ENCODE measurements around the gene TNS1. TPM values are rescaled to one million over a fixed set of nuclear protein-coding genes. Genes with fewer than 3 reads are reported as not detected.

Gene TNS1
- total RNA-seq, 1 experiment from 2014 or later = 3.4 TPM

DNA sequence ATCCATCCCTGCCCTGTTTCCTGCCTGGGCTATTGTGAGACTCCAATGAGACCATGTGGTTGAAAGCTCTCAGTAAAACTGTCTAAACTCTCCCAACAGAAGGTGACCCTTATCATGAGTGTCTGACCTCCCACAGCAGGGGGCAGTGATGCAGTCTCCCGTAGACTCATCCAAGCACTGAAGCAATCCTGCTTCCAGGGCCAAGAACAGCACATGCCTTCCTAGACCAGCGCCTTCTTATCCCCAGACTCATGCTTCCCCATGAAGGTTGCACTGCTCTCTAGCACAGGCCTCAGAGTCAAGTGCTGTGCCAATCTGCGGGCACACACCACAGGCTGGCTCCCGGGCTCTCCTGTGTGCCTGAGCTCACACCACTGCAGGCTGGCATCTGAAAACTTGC is 112.3 kb downstream of the TNS1 start:
- no peak overlapping the region for H2BK20ac ChIP-seq (ENCODE audit: low read depth, low read length, poor library complexity, severe bottlenecking)
- WGBS (ENCODE audit: extremely low coverage, insufficient read length, low lambda C conversion rate) = no CpG with 5 or more reads among the region's 4 CpGs
- Mint-ChIP-seq H3K9me3 (no peaks in the 10 kb centered on the region), H3K4me1 (no peaks in the 10 kb centered on the region), H3K27ac (no peak overlapping the region), H3K27me3 (ENCODE audit: low read depth) (no peaks in the 10 kb centered on the region), H3K4me3 (no peak overlapping the region), H3K36me3 (ENCODE audit: insufficient read depth in 1 of 3, low read depth in 3 of 3) (no peaks in the 10 kb centered on the region)
- no peak overlapping the region for H4K91ac ChIP-seq (ENCODE audit: insufficient read length, low read depth, low read length)
- H3K4me1 ChIP-seq (ENCODE audit: insufficient read depth, low read length) = no peaks in the 10 kb centered on the region
- no peak overlapping the region for H3K4me2 ChIP-seq (ENCODE audit: insufficient read depth, insufficient read length, low read length)
- H2BK5ac ChIP-seq (ENCODE audit: insufficient read length, low read length) = no peak overlapping the region
- H2BK15ac ChIP-seq (ENCODE audit: low read depth, low read length) = no peak overlapping the region
- no peak overlapping the region for H3K9ac ChIP-seq (ENCODE audit: extremely low read depth, insufficient read length, low read length)
- no peak overlapping the region for H2AFZ ChIP-seq (ENCODE audit: low read length)
- no peaks in the 10 kb centered on the region for H3K27me3 ChIP-seq (ENCODE audit: insufficient read depth, low read length)
- no peaks in the 10 kb centered on the region for H3K79me2 ChIP-seq (ENCODE audit: insufficient read depth, low read length)
- H3K9me3 ChIP-seq (ENCODE audit: control insufficient read depth, low read depth, low read length) = no peaks in the 10 kb centered on the region
- no peaks in the 10 kb centered on the region for H4K20me1 ChIP-seq (ENCODE audit: control insufficient read depth, insufficient read depth, insufficient read length)
- no peak overlapping the region for H3K23ac ChIP-seq (ENCODE audit: insufficient read length, low read depth, low read length)
- no peak overlapping the region for H4K8ac ChIP-seq (replicated peaks; ENCODE audit: insufficient read length, low read depth, low read length)
- H3K18ac ChIP-seq (ENCODE audit: insufficient read length, low read depth, low read length) = no peak overlapping the region
- no peak overlapping the region for H2BK12ac ChIP-seq (ENCODE audit: insufficient read length, low read depth, low read length)
- TF ChIP-seq, protein P1, sequence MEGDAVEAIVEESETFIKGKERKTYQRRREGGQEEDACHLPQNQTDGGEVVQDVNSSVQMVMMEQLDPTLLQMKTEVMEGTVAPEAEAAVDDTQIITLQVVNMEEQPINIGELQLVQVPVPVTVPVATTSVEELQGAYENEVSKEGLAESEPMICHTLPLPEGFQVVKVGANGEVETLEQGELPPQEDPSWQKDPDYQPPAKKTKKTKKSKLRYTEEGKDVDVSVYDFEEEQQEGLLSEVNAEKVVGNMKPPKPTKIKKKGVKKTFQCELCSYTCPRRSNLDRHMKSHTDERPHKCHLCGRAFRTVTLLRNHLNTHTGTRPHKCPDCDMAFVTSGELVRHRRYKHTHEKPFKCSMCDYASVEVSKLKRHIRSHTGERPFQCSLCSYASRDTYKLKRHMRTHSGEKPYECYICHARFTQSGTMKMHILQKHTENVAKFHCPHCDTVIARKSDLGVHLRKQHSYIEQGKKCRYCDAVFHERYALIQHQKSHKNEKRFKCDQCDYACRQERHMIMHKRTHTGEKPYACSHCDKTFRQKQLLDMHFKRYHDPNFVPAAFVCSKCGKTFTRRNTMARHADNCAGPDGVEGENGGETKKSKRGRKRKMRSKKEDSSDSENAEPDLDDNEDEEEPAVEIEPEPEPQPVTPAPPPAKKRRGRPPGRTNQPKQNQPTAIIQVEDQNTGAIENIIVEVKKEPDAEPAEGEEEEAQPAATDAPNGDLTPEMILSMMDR (conservative IDR thresholded peaks at IDR 0.05) = no peak
- no peak overlapping the region for H3K56ac ChIP-seq (ENCODE audit: insufficient read length, low read depth, low read length)
- no peak for DNase-seq
- no peaks in the 10 kb centered on the region for H3K23me2 ChIP-seq (ENCODE audit: insufficient read length, low read depth, low read length, poor library complexity, severe bottlenecking)
- no peaks in the 10 kb centered on the region for H3K79me1 ChIP-seq (ENCODE audit: insufficient read depth, low read depth, low read length, poor library complexity, severe bottlenecking)
- no peak overlapping the region for H4K5ac ChIP-seq (ENCODE audit: insufficient read length, low read depth, low read length)
- no peak overlapping the region for H3T11ph ChIP-seq (ENCODE audit: low read length)
- H2BK120ac ChIP-seq (ENCODE audit: low read depth, low read length, poor library complexity, severe bottlenecking) = no peak overlapping the region
- H3K27ac ChIP-seq (ENCODE audit: insufficient read length, low read depth, low read length) = no peak overlapping the region
- no peak overlapping the region for H2AK5ac ChIP-seq (ENCODE audit: insufficient read length, low read length)
- no peak overlapping the region for H3K4ac ChIP-seq (ENCODE audit: low read depth, low read length)
- no peak overlapping the region for H3K14ac ChIP-seq (ENCODE audit: insufficient read depth, low read length)
